ENCODE data around the gene ETFDH.

ETFDH gene

GRCh38 chr4:158676076-158676475 lies 4.0 kb downstream of the ETFDH start:
- in situ Hi-C loops (cut with MboI; ENCODE audit: low sequenced_read_pairs) = no loop called here

GRCh38 chr4:158678767-158679166 lies 6.7 kb downstream of the ETFDH start:
- in situ Hi-C loops (cut with MboI; ENCODE audit: low sequenced_read_pairs) = no loop called here

- in situ Hi-C loops (cut with MboI; ENCODE audit: low sequenced_read_pairs) = no loop called here
Observed at GRCh38 chr4:158681629-158682028, 9.5 kb downstream of the ETFDH start.

- in situ Hi-C loops (cut with MboI; ENCODE audit: low sequenced_read_pairs) = no loop called here
Observed at GRCh38 chr4:158682066-158682465, 10.0 kb downstream of the ETFDH start.

GRCh38 chr4:158688813-158689212 lies 16.7 kb downstream of the ETFDH start:
- in situ Hi-C loops (cut with MboI; ENCODE audit: low sequenced_read_pairs) = no loop called here

GRCh38 chr4:158704274-158704673 lies 32.2 kb downstream of the ETFDH start:
- in situ Hi-C loops (cut with MboI; ENCODE audit: low sequenced_read_pairs) = loop anchor here (25.0 kb wide), 1 partner anchor 483 kb away; no protein-coding TSS in a partner anchor

- in situ Hi-C loops (cut with MboI; ENCODE audit: low sequenced_read_pairs) = loop anchor here (25.0 kb wide), 1 partner anchor 476 kb away; no protein-coding TSS in a partner anchor
Observed at GRCh38 chr4:158710814-158711213, 38.7 kb downstream of the ETFDH start.

- in situ Hi-C loops (cut with MboI; ENCODE audit: low sequenced_read_pairs) = loop anchor here (25.0 kb wide), 1 partner anchor 475 kb away; no protein-coding TSS in a partner anchor
Observed at GRCh38 chr4:158712622-158713021, 40.5 kb downstream of the ETFDH start.

GRCh38 chr4:158714937-158715336 lies 42.8 kb downstream of the ETFDH start:
- in situ Hi-C loops (cut with MboI; ENCODE audit: low sequenced_read_pairs) = loop anchor here (25.0 kb wide), 1 partner anchor 472 kb away; no protein-coding TSS in a partner anchor

GRCh38 chr4:158715802-158716201 lies 43.7 kb downstream of the ETFDH start:
- in situ Hi-C loops (cut with MboI; ENCODE audit: low sequenced_read_pairs) = loop anchor here (25.0 kb wide), 1 partner anchor 471 kb away; no protein-coding TSS in a partner anchor

- in situ Hi-C loops (cut with MboI; ENCODE audit: low sequenced_read_pairs) = loop anchor here (25.0 kb wide), 1 partner anchor 466 kb away; no protein-coding TSS in a partner anchor
Observed at GRCh38 chr4:158721680-158722079, 49.6 kb downstream of the ETFDH start.

- in situ Hi-C loops (cut with MboI; ENCODE audit: low sequenced_read_pairs) = loop anchor here (25.0 kb wide), 1 partner anchor 465 kb away; no protein-coding TSS in a partner anchor
Observed at GRCh38 chr4:158722291-158722916, 50.3 kb downstream of the ETFDH start.

- in situ Hi-C loops (cut with MboI; ENCODE audit: low sequenced_read_pairs) = loop anchor here (25.0 kb wide), 1 partner anchor 464 kb away; no protein-coding TSS in a partner anchor
Observed at GRCh38 chr4:158722917-158723793, 51.1 kb downstream of the ETFDH start, which contains the start of gene PPID. Gene PPID, minus strand, starts transcription at chr4:158723396. Its CDS starts 108 bp downstream, at chr4:158723288.

GRCh38 chr4:158724637-158725036 lies 52.5 kb downstream of the ETFDH start:
- in situ Hi-C loops (cut with MboI; ENCODE audit: low sequenced_read_pairs) = loop anchor here (25.0 kb wide), 1 partner anchor 463 kb away; no protein-coding TSS in a partner anchor

GRCh38 chr4:158726633-158727032 lies 54.5 kb downstream of the ETFDH start:
- in situ Hi-C loops (cut with MboI; ENCODE audit: low sequenced_read_pairs) = no loop called here

- in situ Hi-C loops (cut with MboI; ENCODE audit: low sequenced_read_pairs) = no loop called here
Observed at GRCh38 chr4:158728236-158728635, 56.1 kb downstream of the ETFDH start.

- in situ Hi-C loops (cut with MboI; ENCODE audit: low sequenced_read_pairs) = loop anchor here (10.0 kb wide), 1 partner anchor 125 kb away; no protein-coding TSS in a partner anchor
Observed at GRCh38 chr4:158729716-158730559, 57.8 kb downstream of the ETFDH start.

- in situ Hi-C loops (cut with MboI; ENCODE audit: low sequenced_read_pairs) = loop anchor here (10.0 kb wide), 1 partner anchor 116 kb away; no protein-coding TSS in a partner anchor
Observed at GRCh38 chr4:158738866-158739265, 66.8 kb downstream of the ETFDH start.

GRCh38 chr4:158739600-158739999 lies 67.5 kb downstream of the ETFDH start:
- in situ Hi-C loops (cut with MboI; ENCODE audit: low sequenced_read_pairs) = loop anchor here (10.0 kb wide), 1 partner anchor 115 kb away; no protein-coding TSS in a partner anchor

GRCh38 chr4:158741326-158742021 lies 69.4 kb downstream of the ETFDH start:
- in situ Hi-C loops (cut with MboI; ENCODE audit: low sequenced_read_pairs) = no loop called here
